GM21737 (cell line): ENCODE measurements around the gene ST7L.
"Not testable (repeated sequence)": the region's sequence is repeated elsewhere in the genome, so short reads cannot be mapped to it uniquely, and the experiment has no call there.

ENCODE experiments used
- ATAC-seq: cut with Tn5 transposase; IDR thresholded peaks from one replicate; pipeline ENCODE4 v1.9.1; 2021; ENCODE audit warnings: mild to moderate bottlenecking, moderate library complexity; ENCODE audit not compliant: unreplicated experiment

ST7L gene

GRCh38 chr1:112496290-112496689, 122.7 kb downstream of the ST7L start:
- no peak for ATAC-seq

- no peak for ATAC-seq
Observed at GRCh38 chr1:112493351-112493750, 125.6 kb downstream of the ST7L start.

GRCh38 chr1:112492076-112492475, 126.9 kb downstream of the ST7L start:
- ATAC-seq: no peak

GRCh38 chr1:112488141-112488540, 130.8 kb downstream of the ST7L start:
- no peak for ATAC-seq

GRCh38 chr1:112487686-112488085, 131.3 kb downstream of the ST7L start:
- not testable (repeated sequence) for ATAC-seq

- not testable (repeated sequence) for ATAC-seq
Observed at GRCh38 chr1:112486063-112486462, 132.9 kb downstream of the ST7L start.

- ATAC-seq: no peak
Observed at GRCh38 chr1:112478314-112478713, 140.6 kb downstream of the ST7L start.

- ATAC-seq: no peak
Observed at GRCh38 chr1:112477550-112477949, 141.4 kb downstream of the ST7L start.
